ENCODE measurements around the gene GNG14.
A peak's percentile ranks its signal among the peaks of the same experiment; 100 is the strongest.
"Not testable (repeated sequence)": the region's sequence is repeated elsewhere in the genome, so short reads cannot be mapped to it uniquely, and the experiment has no call there.

Gene GNG14

GRCh38 chr19:12667731-12668302 is 20.0 kb upstream of the GNG14 start:
- no peak for DNase-seq (ENCODE audit: low read depth)

- DNase-seq (ENCODE audit: low read depth), result no peak
These were observed 19.5 kb upstream of the GNG14 start for GRCh38 chr19:12668346-12668745.

- peak; percentile 68 for DNase-seq (ENCODE audit: low read depth)
These were observed 18.9 kb upstream of the GNG14 start for GRCh38 chr19:12668932-12669269.

GRCh38 chr19:12669270-12670158 is 18.3 kb upstream of the GNG14 start:
- peak; percentile 84 for DNase-seq (ENCODE audit: low read depth)

GRCh38 chr19:12670159-12670928 is 17.5 kb upstream of the GNG14 start:
- DNase-seq (ENCODE audit: low read depth), result no peak

DNA sequence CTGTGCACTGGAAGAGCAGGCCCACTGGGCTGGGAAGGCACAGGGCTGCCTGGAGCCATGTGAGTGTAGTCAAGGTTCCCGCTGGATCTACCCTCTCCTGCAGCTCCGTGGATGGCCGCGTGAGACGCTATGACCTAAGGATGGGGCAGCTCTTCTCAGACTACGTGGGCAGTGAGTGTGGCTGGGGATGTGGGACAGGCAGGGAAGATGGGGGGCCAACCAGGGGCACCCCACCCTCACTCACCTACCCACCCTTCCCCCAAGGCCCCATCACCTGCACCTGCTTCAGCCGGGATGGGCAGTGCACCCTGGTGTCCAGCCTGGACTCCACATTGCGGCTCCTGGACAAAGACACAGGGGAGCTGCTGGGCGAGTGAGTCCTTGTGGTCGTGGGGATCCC is 15.1 kb upstream of the GNG14 start:
- DNase-seq (ENCODE audit: low read depth), result no peak

DNA sequence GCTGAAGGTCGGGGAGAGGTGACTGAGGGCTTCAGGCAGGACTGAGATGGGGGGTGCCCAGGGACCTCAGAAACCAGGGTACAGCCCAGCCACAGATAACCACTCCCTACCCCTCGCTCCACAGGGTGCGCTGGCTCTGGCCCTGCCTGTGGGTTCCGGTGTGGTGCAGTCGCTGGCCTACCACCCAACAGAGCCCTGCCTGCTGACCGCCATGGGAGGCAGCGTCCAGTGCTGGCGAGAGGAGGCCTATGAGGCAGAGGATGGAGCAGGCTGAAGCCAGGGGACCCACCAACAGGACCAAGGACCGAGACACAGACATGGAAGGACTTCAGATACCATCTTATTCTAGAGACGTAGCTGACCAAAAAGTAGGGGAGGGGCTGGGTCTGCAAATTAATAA is 12.4 kb upstream of the GNG14 start:
- DNase-seq (ENCODE audit: low read depth), result no peak

- DNase-seq (ENCODE audit: low read depth), result no peak
These were observed 11.9 kb upstream of the GNG14 start for GRCh38 chr19:12675940-12676339.

DNA sequence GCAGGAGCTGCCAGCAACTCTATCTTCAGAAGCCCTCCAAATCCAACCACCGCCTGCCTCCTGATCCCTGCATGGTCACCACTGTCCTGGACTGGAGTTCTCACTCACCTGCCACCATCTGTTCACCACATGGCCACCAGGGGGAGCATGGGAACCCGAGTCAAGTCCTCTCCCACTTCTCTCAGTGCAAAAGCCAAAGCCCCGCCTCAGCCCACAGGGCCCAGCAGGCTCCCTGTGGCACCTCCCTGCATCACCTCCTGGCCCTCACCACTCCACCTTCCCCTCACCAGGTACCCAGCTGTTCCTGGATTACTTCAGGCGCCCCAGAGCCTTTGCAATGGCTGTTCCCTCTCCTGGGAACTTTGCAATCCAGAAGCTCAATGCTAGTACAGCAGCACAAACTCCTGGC is 11.4 kb upstream of the GNG14 start:
- DNase-seq (ENCODE audit: low read depth), result peak; percentile 57

DNA sequence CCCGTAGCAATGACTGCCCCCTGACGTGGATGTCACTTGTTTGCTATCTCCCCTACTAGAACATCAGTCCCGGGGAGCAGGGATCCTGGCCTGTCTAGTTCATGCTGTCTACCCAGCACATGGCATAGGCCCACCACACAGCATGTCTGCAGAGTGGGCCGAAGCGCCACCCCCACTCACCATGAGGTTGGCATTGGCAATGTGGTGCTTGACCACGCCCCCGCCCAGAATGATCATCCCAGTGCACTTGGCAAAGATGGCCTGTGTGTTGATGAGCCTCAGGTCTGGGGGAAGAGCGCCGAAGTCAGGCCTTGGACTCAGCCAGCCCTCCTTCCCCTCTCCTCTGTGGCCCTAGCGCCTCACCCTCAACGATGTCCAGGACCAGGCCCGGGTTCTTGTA is 10.9 kb upstream of the GNG14 start:
- no peak for DNase-seq (ENCODE audit: low read depth)

- not testable (repeated sequence) for DNase-seq (ENCODE audit: low read depth)
These were observed 9.8 kb upstream of the GNG14 start for GRCh38 chr19:12678039-12678438.

- DNase-seq (ENCODE audit: low read depth), result no peak
These were observed 7.8 kb upstream of the GNG14 start for GRCh38 chr19:12680034-12680433.

DNA sequence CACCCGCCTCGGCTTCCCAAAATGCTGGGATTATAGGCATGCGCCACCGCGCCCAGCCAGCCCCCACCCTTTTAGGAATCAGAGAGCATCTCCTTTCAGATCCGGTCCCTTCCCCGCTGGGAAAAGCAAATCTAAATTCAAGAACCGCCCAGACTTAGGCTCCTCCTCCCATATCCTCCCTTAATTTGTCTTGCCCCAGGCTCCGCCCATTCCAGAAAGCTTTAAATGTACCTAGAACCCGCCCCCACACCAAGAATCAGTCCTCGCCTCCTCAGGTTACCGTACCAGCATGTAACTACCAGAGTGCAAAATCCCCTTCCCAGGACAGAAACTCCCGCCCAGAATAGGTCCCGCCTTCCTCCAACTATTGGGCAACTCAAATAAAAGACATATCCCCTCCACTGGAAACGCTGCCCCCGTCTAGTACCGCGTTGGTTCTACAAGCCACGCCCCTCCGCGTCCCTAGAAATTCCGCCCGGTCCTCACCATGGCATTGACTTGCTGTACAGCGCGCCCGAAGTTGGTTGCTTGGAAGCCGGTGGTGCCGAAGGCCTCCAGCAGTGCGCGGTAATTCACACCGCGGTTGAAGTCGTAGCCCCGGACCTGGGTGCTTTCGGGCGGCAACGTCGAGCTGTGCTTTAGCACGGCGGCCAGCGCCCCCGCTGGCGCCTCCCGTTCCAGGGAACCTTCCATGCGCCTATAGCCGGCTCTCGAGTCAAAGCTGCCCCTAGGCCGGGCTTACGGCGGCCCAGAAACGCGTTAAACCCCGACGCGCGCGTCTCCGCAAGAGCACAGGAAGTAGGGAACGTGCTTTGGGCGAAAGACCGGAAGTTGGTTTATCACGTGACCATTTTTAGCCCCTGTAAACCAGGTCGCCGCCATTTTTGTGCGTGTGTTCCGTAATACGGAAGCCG is 6.5 kb upstream of the GNG14 start, which contains the start of gene DHPS:
Gene DHPS (minus strand): TSS at position 807 of the 914 bp plus-strand sequence. CDS start 114 bp downstream, at position 693.
- DNase-seq (ENCODE audit: low read depth), result peak; percentile 98

GRCh38 chr19:12685831-12686230 is 2.0 kb upstream of the GNG14 start:
- no peak for DNase-seq (ENCODE audit: low read depth)

GRCh38 chr19:12689012-12689411 is 1.2 kb downstream of the GNG14 start:
- no peak for DNase-seq (ENCODE audit: low read depth)

DNA sequence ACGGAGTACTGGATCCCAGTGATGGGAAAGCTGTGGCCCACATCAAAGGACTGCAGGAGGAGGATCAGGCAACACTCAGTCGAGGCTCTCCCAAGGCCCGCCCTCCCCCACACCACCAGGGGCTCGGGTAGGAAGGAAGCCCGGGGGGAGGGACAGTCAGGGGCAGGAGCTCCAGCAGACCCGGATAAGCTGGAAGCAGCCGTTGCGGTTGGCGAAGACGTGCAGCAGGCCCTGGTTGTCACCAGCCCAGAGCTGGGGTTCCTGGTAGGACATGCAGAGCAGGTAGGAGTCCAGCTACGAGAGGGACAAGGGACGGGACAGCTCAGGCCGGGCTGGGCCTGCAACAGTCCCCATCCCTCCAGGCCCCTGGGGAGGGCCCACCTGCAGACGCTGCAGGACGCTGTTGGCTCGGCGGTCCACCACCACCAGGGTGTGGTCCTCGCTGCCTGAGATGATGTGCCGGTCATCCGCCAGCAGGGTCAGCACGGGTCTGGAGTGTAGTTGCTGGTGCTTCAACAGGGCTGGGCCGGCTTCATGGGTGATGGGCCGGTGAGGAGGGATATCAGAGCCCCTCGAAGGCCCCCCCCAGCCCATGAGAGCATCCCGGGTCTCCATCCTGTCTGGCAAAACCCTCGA is 1.9 kb downstream of the GNG14 start:
- no peak for DNase-seq (ENCODE audit: low read depth)

GRCh38 chr19:12692960-12693359 is 5.2 kb downstream of the GNG14 start:
- no peak for DNase-seq (ENCODE audit: low read depth)

- DNase-seq (ENCODE audit: low read depth), result no peak
These were observed 6.8 kb downstream of the GNG14 start for GRCh38 chr19:12694641-12695040.

DNA sequence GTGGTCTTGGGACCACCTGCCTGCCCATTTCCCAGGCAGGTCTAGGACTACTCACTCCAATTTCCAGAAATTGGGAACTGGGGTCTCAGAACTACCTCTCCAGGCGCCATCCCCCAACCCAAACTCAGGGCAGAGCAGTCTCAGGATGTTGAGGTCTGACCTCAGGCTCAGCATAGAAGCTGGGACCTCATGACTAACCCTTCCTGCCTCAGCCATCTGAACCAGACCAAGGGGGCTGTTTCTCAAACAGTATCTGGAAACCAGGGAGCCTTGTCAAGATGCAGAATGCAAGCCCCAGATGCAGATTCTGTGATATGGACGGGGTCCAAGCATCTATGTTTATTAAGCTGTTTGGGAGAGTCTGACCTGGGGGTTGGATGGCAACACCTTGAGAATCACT is 7.3 kb downstream of the GNG14 start:
- no peak for DNase-seq (ENCODE audit: low read depth)

DNA sequence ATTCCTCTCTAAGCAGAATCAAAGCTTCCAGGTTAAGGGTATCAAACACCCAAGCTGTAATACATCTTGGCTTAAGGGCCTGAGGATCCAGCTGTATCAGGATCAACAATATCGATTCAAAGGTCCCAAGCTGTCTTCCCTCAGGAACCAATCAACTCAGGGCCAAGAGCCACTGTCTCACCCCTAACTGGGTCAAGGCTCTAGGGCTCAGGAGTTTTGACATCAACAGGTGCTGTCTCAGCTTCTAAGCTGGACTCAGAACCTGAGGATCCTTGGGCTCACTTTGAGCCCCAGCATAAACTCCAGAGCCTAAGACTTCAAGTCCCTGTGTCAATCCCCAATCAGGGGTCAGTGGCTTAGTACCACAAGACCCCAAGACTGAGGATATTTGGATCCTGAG is 7.7 kb downstream of the GNG14 start:
- no peak for DNase-seq (ENCODE audit: low read depth)

DNA sequence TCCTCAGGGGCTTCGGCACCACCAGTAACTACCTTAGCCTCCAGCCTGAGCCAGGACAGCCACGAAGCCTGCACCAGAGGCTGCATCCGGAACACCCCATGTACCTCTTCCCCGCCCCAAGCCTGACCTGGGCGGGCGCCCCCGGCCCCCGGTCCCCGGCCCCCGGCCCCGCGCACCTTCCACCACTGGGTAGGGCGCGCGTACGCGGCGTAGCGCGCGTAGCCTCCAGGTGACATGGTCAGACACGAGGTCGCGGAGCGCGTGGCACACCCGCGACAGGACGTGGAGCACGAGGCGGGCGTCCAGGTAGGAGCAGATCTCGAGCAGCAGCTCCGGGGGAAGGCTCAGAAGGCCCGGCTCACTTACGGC is 8.2 kb downstream of the GNG14 start:
- DNase-seq (ENCODE audit: low read depth), result no peak
